SKM-1 (cell line): ENCODE data around the gene CLEC11A.

Source experiments
- DNase-seq: peaks from one replicate; lab custom pipeline; 2025; ENCODE audit not compliant: unreplicated experiment; lab: John Stamatoyannopoulos, UW

Gene CLEC11A

GRCh38 chr19:50723069-50723468 is at the start of gene CLEC11A:
TSS of gene CLEC11A (plus strand) at chr19:50723364. CDS start at chr19:50723526, 162 bp downstream.
- peak; percentile 63 for DNase-seq

DNA sequence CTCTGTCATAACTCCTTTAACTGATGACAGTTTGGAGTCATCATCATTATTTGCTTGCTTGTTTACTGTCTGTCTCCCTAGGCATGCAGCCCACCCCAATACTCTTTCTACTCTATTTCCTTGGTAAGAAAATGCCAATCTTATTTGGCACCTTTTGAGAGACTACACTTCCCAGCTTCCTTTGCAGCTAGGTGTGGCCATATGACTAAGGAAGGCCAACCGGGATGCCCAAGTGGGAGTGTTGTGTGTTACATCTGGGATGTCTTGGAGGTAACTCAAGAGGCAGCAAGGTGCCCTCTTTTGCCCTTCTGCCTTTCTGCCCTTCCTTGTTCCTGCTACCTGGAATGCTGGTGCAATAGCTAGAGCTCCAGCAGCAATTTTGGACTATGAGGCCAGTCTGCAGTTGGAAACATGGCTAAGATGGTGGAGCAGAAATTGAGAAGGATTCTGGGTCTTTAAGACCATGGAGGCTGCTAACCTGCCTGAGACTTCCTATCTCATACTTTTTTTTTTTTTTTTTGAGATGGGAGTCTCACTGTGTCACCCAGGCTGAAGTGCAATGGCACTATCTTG is 46.5 kb upstream of the CLEC11A start:
- DNase-seq, result no peak

DNA sequence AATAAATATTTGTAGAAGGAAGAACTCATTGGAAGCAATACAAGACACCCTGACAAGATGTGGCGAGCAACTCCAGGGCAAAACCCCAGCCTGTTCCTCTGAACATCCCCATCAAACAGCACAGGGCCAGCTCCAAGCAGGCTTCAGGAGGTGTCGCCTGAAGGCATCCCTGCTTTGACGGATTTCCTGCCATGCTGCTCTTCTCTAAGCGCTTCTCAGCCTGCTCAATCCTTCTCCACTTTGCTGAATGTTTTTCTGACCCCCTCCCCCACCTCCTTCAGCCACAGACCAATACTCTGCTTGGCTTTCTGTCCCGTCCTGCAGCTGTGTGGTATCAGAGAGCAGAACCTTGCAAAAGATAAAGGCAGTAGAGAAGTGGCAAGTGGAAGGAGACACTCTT is 45.5 kb upstream of the CLEC11A start:
- DNase-seq, result no peak

GRCh38 chr19:50678323-50678722 is 44.8 kb upstream of the CLEC11A start:
- no peak for DNase-seq

DNA sequence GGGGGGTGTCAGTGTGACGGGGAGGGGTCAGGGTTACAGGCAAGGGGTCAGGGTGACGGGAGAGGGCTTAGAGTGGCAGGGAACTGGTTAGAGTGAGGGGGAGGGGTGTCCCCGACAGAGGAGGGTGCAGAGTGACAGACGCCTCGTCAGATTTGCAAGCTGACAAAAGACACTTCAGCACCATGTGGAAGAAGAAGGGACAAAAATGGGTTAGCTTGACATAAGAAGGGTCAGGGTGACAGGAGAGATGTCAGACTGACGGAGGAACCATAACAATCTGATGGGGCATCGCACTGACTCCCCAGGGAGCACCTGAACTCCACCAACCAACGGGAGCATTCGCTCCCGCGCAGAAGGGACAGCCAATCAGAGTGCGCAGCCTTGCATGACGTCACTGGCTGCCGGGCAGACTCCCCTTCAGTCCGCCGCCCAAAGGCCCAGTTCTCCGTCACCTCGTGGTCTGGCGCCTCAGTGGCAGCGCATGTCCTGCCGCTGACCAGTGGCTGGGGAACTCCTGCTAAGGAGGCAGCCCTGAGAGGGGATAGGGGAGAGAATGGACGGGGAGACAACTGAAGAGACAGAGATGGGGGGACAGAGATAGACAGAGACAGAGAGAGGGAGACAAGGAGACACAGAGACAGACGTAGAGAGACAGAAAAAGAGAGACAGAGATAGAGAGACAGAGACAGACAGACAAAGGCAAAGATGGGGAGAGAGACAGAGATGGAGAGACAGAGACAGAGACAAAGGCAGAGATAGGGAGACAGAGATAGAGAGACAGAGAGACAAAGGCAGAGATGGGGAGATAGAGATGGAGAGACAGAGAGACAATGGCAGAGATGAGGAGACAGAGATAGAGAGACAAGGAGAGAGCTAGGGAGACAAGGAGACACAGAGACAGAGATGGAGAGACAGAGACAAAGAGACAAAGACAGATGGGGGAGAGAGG is 43.7 kb upstream of the CLEC11A start:
- peak; percentile 16 for DNase-seq

- DNase-seq, result no peak
Observed at GRCh38 chr19:50686310-50687032, 36.7 kb upstream of the CLEC11A start.

DNA sequence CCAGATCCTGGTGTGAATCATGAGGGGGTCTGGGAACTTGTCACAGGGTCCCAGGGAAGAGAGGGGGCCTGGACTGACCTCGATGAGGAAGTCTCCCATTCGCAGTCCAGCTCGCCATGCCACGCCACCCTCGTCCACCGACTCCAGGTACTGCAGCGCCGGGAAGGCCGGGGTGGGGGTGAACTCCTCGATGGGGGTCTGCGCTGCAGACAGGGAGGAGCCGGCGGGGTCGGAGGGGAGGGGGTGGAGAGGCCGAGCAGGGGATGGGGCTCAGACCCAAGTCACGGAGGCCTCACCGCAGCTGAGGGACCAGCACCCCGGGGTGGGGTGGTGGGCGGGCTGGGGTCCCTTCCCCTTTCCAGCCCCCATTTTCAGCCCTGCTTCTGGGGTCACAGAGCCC is 34.4 kb upstream of the CLEC11A start:
- DNase-seq, result no peak

GRCh38 chr19:50690439-50690838 is 32.7 kb upstream of the CLEC11A start:
- no peak for DNase-seq

DNA sequence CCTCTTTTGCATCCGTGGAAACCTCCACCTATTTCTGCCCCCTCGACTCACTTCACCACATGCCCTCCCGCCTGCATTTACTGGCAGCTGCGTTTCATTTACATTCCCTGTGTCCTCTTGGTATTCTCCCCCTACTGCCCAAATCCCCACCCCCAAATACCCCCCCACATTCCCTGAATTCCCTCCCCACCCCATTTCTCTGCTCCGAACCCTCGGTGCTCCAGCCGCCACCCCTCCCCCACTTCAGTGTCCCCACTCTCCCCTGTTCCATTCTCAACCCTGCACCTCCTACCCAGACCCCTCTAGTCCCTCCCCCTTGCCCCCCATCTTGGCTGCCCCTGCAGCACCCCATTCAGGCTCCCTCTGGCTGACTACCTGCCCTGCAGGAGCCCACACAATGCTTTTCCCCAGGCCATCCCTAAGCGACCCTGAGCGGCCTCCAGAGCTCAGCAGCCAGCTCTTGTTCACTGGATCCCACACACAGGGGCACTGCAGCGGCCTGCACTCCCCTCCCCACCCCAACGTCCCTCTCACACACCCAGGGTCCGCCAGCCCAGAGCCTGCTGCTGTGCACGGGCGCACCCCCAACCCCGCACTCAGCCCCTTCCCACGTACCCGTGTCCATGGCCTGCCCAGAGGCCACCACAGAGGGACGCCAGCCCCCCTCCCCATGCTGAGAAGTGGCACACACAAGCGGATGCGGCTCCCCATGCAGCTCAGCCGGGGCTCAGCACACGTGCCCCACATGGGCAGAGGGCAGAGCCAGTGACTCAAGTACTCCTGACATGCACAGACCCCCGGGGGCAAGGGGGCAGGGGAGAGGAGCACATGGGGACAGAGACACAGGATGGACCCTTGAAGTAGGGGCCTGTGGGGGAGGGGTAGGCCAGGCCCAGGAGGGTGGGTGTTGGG is 29.8 kb upstream of the CLEC11A start:
- DNase-seq, result no peak

GRCh38 chr19:50694815-50695145 is 28.4 kb upstream of the CLEC11A start:
- no peak for DNase-seq

GRCh38 chr19:50695251-50696093 is 27.7 kb upstream of the CLEC11A start:
- DNase-seq, result no peak

DNA sequence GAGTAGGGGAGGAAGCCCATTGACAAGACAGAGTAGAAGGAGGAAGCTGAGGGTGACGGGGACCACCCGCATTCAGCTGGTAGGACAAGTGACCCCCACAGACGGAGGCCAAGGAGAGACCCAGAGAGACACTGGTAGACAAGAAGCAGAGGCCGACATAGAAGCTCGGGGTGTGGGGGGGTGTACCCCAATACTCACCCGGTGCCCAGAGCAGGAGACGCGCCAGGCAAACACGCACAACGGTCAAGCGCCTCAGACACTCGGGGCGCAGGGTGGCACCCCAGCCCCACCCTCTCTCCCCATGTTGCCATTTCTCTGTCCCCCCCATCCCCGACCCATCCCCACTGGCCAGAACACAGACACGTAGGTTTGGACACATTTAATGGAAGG is 27.1 kb upstream of the CLEC11A start:
- DNase-seq, result no peak

DNA sequence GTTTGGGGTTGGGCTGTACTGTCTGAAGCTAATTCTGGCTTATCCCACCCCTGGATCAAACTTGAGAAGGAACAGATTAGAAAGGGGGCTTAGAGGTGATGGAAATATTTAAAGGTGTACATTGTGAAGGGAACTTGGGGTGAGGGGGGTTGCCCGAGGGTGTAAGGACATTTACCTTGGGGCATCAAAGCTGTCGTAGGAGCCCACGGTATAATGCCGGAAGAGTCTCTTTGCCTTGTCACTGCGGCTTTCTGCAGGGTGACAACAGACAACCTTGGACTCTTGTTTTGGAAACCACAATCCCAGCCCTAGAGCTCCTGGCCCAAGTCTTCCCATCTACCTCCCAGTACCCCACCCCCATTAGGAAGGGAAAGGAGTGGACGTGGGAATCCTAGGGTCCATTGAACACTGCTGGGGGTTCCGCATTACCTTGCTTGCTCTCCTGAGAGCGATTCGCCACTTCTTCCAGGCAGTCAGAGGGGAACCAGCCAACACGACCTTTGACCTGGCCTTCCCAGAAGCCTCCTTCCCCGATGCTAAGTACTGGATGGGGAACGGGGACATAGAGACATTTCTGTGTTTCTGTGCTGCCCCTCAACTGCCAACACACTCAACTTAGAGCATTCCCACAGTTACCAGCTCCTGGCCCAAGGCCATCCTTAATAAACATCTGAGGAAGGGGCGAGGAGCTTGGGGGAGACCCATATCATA is 25.6 kb upstream of the CLEC11A start:
- DNase-seq, result no peak

DNA sequence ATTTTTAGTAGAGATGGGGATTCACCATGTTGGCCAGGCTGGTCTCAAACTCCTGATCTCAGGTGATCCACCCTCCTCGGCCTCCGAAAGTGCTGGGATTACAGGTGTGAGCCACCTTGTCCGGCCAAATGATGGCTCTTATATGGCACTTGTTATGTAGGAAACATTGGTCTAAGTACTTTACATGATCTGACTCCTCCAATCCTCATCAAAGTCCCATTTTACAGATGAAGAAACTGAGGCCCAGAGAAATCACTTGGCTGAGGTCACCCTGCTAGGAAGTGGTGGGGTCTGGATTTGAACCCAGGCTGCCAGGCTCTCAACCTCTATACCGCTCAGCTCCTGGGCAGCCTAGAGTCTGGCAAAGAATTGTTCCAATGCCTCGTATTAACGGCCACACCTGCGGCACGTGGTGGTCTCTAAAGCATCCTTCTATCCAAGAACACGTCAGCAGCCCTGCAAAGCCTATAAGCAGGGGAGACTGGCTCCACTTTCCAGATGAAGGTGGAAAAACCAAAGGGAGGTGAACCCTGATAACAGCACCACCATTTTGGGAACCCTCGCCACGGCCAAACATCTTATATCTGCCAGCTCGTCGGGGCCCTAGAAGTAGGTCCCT is 21.7 kb upstream of the CLEC11A start:
- no peak for DNase-seq

DNA sequence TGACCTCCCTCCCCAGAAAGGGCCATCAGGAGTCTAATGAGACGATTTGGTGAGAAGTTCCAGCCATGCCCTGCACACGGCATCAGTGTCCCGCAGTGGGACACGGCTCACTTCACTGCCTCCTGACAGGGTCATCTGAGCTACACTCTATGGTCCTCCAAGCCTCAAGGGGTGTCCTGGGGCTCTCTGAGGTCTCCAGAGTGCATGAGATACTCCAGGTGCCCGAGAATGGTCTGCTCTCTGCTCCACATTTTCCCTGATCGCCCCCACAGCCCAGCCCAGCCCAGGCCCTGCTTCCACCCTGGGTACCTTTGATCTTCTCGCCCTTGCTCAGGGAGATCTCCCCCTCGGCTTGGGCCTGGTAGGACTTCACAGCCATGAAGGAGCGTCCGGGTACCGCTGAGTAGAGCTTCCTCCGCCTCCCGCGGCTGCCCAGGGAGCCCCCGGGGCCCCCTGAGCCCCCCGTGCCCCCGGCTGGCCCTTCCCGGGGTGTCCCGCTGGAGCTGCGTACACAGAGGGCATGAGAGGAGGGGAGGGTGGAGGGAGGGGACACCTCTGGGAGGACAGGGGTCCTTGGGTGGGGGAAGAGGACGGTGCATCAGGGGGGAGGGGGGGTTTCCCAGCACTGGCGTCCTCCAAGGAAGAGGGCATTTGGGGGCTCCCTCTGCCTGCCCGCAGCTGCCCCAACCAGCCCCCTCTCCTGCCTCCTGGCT is 20.9 kb upstream of the CLEC11A start:
- DNase-seq, result no peak

DNA sequence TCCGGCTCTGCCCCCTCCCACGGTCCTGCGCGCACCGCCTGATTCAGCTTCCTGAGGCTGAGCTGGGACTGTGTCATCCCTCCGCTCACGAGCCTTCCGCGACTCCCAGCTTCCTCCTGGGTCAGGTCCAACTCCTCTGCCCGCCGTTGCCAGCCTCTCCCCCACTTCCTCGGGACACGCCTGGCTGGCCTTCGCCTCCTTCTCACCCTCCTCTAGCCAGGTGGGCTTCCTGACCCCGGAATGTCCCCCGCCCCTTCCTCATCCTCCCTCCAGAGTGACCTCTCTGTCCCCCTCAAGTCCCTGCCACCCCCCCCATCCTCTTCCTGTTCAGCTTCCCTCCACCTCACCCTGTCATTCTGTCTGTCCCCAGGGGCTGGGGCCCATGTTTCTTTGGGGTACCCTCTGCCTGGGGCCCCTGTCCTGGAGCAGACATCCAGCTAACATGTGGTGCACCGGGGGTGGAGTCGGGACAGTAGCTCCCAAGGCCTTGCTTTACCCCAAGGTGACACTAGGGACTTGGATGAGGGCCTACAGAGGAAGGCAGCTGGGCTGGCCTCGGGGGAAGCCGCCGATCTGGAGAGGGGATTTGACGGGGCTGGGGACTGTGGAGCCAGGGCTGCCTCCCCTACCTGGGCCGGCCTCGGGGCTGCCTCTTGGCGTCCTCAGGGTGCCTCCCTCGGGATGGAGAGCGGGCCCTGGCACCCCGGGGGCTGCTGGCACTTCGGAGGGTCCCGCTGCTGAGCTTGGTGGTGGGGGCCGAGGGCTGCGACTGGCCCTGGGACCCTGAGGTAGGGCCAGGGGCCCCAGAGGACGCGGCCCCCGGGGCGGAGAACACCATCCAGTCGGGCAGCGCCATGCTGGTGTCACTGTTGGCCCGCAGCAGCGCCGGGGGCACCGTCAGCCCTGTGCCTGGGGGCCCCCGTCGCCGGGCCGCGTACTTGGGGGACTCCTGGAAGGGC is 20.0 kb upstream of the CLEC11A start:
- DNase-seq, result no peak
